H9 (cell line): Measurements from ENCODE around the gene MCRIP2. TPM values are rescaled to one million over a fixed set of nuclear protein-coding genes. Genes with fewer than 3 reads are reported as not detected.

ENCODE experiments used
- DNase-seq: peaks from one replicate; pipeline ENCODE4 v3.0.0-alpha.2; 2017
- H2AFZ ChIP-seq: one replicate; pipeline ENCODE4 v1.6.1; 2013; ENCODE audit warnings: mild to moderate bottlenecking, low read length, control low read depth, moderate library complexity
- H2AK5ac ChIP-seq: 2 replicates; pipeline ENCODE4 v1.6.1; 2013; ENCODE audit warnings: low read length, control low read depth, mixed read lengths; ENCODE audit not compliant: insufficient read length
- H2BK120ac ChIP-seq: one replicate; pipeline ENCODE4 v1.6.1; 2013; ENCODE audit warnings: low read depth, mild to moderate bottlenecking, low read length, control low read depth, inconsistent platforms; ENCODE audit not compliant: poor library complexity, severe bottlenecking
- H2BK12ac ChIP-seq: 2 replicates; pipeline ENCODE4 v1.6.1; 2013; ENCODE audit warnings: low read length, control low read depth, mixed read lengths, low read depth; ENCODE audit not compliant: insufficient read length
- H2BK15ac ChIP-seq: 2 replicates; pipeline ENCODE4 v1.6.1; 2013; ENCODE audit warnings: low read depth, low read length, control low read depth
- H2BK20ac ChIP-seq: one replicate; pipeline ENCODE4 v1.6.1; 2013; ENCODE audit warnings: low read depth, mild to moderate bottlenecking, low read length, control low read depth, inconsistent platforms; ENCODE audit not compliant: poor library complexity, severe bottlenecking
- H2BK5ac ChIP-seq: 2 replicates; pipeline ENCODE4 v1.6.1; 2013; ENCODE audit warnings: low read length, control low read depth, mixed read lengths; ENCODE audit not compliant: insufficient read length
- H3K14ac ChIP-seq: 2 replicates; pipeline ENCODE4 v1.6.1; 2013; ENCODE audit warnings: low read length, control low read depth; ENCODE audit not compliant: insufficient read depth
- H3K18ac ChIP-seq: 2 replicates; pipeline ENCODE4 v1.6.1; 2013; ENCODE audit warnings: low read depth, mild to moderate bottlenecking, mixed read lengths, low read length, control low read depth; ENCODE audit not compliant: insufficient read length
- H3K23ac ChIP-seq: 2 replicates; pipeline ENCODE4 v1.6.1; 2013; ENCODE audit warnings: low read length, control low read depth, mixed read lengths, low read depth; ENCODE audit not compliant: insufficient read length
- H3K23me2 ChIP-seq: 2 replicates; pipeline ENCODE4 v1.6.1; 2013; ENCODE audit warnings: low read depth, mild to moderate bottlenecking, mixed read lengths, low read length, control low read depth; ENCODE audit not compliant: insufficient read length, poor library complexity, severe bottlenecking
- H3K27ac ChIP-seq: 2 replicates; pipeline ENCODE4 v1.5.1; 2013; ENCODE audit warnings: low read length, control low read depth, mixed read lengths, low read depth; ENCODE audit not compliant: insufficient read length
- H3K27me3 ChIP-seq: 2 replicates; pipeline ENCODE4 v1.6.1; 2013; ENCODE audit warnings: low read length, control low read depth, inconsistent platforms; ENCODE audit not compliant: insufficient read depth
- H3K4ac ChIP-seq: 2 replicates; pipeline ENCODE4 v1.6.1; 2013; ENCODE audit warnings: low read depth, mild to moderate bottlenecking, control low read depth, inconsistent platforms, low read length, moderate library complexity
- H3K4me1 ChIP-seq: 2 replicates; pipeline ENCODE4 v1.6.1; 2013; ENCODE audit warnings: low read length, control low read depth, inconsistent platforms; ENCODE audit not compliant: insufficient read depth
- H3K4me2 ChIP-seq: 2 replicates; pipeline ENCODE4 v1.6.1; 2013; ENCODE audit warnings: low read length, control low read depth, mixed read lengths; ENCODE audit not compliant: insufficient read length, insufficient read depth
- H3K56ac ChIP-seq: 2 replicates; pipeline ENCODE4 v1.6.1; 2013; ENCODE audit warnings: low read depth, mild to moderate bottlenecking, mixed read lengths, low read length, control low read depth; ENCODE audit not compliant: insufficient read length
- H3K79me1 ChIP-seq: 2 replicates; pipeline ENCODE4 v1.6.1; 2013; ENCODE audit warnings: low read depth, mild to moderate bottlenecking, moderate library complexity, low read length, control low read depth, inconsistent platforms; ENCODE audit not compliant: insufficient read depth, poor library complexity, severe bottlenecking
- H3K79me2 ChIP-seq: 2 replicates; pipeline ENCODE4 v1.6.1; 2013; ENCODE audit warnings: low read length, control low read depth, inconsistent platforms; ENCODE audit not compliant: insufficient read depth
- H3K9ac ChIP-seq: 2 replicates; pipeline ENCODE4 v1.6.1; 2013; ENCODE audit warnings: low read length, control low read depth, mixed read lengths; ENCODE audit not compliant: insufficient read length; ENCODE audit errors: extremely low read depth
- H3K9me3 ChIP-seq: one replicate; pipeline ENCODE4 v1.6.1; 2013; ENCODE audit warnings: low read depth, low read length, inconsistent platforms; ENCODE audit not compliant: control insufficient read depth
- H3T11ph ChIP-seq: one replicate; pipeline ENCODE4 v1.6.1; 2013; ENCODE audit warnings: mild to moderate bottlenecking, low read length, control low read depth, inconsistent platforms
- H4K20me1 ChIP-seq: one replicate; pipeline ENCODE4 v1.6.1; 2013; ENCODE audit not compliant: control insufficient read depth, insufficient read length, insufficient read depth
- H4K5ac ChIP-seq: 2 replicates; pipeline ENCODE4 v1.6.1; 2013; ENCODE audit warnings: low read depth, mild to moderate bottlenecking, mixed read lengths, low read length, control low read depth; ENCODE audit not compliant: insufficient read length
- H4K8ac ChIP-seq: replicated peaks from 2 replicates; pipeline ENCODE4 v1.6.1; 2013; ENCODE audit warnings: low read length, control low read depth, mixed read lengths, low read depth; ENCODE audit not compliant: insufficient read length
- H4K91ac ChIP-seq: 2 replicates; pipeline ENCODE4 v1.6.1; 2013; ENCODE audit warnings: low read depth, mild to moderate bottlenecking, moderate library complexity, mixed read lengths, low read length, control low read depth; ENCODE audit not compliant: insufficient read length
- H3K27ac Mint-ChIP-seq, 3 experiments: 2 replicates in 2 of 3; 3 replicates in 1 of 3; pipeline ENCODE4 v1.8.0; 2020 to 2021; ENCODE audit warnings: mixed read lengths in 3 of 3, mild to moderate bottlenecking in 1 of 3, moderate library complexity in 1 of 3
- H3K27me3 Mint-ChIP-seq: 2 replicates; pipeline ENCODE4 v1.8.0; 2021; ENCODE audit warnings: low read depth, mild to moderate bottlenecking, moderate library complexity, mixed read lengths
- H3K36me3 Mint-ChIP-seq, 3 experiments: 2 replicates in 2 of 3; 3 replicates in 1 of 3; pipeline ENCODE4 v1.8.0; 2020 to 2021; ENCODE audit warnings: low read depth in 3 of 3, mixed read lengths in 3 of 3; ENCODE audit not compliant: insufficient read depth in 1 of 3
- H3K4me1 Mint-ChIP-seq, 2 experiments: 2 replicates each; pipeline ENCODE4 v1.8.0; 2020; ENCODE audit warnings: mixed read lengths in 2 of 2
- H3K4me3 Mint-ChIP-seq, 2 experiments: 2 replicates in 1 of 2; 3 replicates in 1 of 2; pipeline ENCODE4 v1.8.0; 2020 to 2021; ENCODE audit warnings: mild to moderate bottlenecking in 2 of 2, mixed read lengths in 2 of 2, moderate library complexity in 1 of 2
- H3K9me3 Mint-ChIP-seq, 2 experiments: 2 replicates in 1 of 2; 3 replicates in 1 of 2; pipeline ENCODE4 v1.8.0; 2020; ENCODE audit warnings: mild to moderate bottlenecking in 2 of 2, mixed read lengths in 2 of 2, moderate library complexity in 1 of 2
- WGBS: extraction: QIAGEN DNeasy Blood & Tissue Kit; methylation state at CpG from one replicate; pipeline ENCODE4 v1.1.7; 2013; ENCODE audit warnings: missing lambda C conversion rate, low lambda C conversion rate, mixed read lengths; ENCODE audit not compliant: insufficient read length; ENCODE audit errors: extremely low coverage; 5-methylcytosine and 5-hydroxymethylcytosine counted together
- total RNA-seq: library from RNA; stranded (reverse); gene quantifications from 2 replicates; pipeline ENCODE4 v1.2.1, GENCODE V29; 2021
- TF ChIP-seq, protein P1 (sequence below): fragments of 200-600 bp; sonication (generic); conservative IDR thresholded peaks from 3 replicates; pipeline ENCODE4 v1.8.0; 2021; ENCODE audit warnings: antibody characterized with exemption, mild to moderate bottlenecking

Gene MCRIP2
- total RNA-seq, 1 experiment from 2014 or later, result 52.5 TPM

DNA sequence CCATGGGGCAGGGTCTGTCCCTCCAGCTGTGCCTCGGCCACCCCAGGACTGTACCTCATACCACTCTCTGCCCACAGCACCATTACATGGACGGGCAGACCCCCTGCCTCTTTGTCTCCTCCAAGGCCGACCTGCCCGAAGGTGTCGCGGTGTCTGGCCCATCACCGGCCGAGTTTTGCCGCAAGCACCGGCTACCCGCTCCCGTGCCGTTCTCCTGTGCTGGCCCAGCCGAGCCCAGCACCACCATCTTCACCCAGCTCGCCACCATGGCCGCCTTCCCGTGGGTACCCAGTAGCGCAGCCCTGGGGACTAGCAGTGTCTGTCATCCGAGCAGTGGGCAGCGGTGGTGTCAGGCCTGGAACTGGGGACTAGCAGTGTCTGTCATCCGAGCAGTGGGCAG is 31.2 kb downstream of the MCRIP2 start:
- H3K79me2 ChIP-seq, result no peaks in the 10 kb centered on the region; the same call in 1 of the 2 replicates
- H3K9me3 ChIP-seq, result no peaks in the 10 kb centered on the region
- H3K14ac ChIP-seq, result no peak overlapping the region
- WGBS, result no CpG with 5 or more reads among the region's 21 CpGs
- H2BK20ac ChIP-seq, result no peak overlapping the region
- H2BK120ac ChIP-seq, result no peak overlapping the region
- H4K20me1 ChIP-seq, result no peaks in the 10 kb centered on the region
- no peak overlapping the region for H4K91ac ChIP-seq
- H3K4me2 ChIP-seq, result no peak overlapping the region
- H3K18ac ChIP-seq, result no peak overlapping the region
- H3T11ph ChIP-seq, result no peak overlapping the region
- Mint-ChIP-seq H3K4me1 (peaks cover 11 to 15% of the 10 kb centered on the region in 2 experiments), H3K27ac (0 out of 7 replicates have a peak overlapping the region, but pooled peaks of 1 of the 3 experiments have one; percentile 61), H3K36me3 (peaks cover 11 to 27% (median 27%) of the 10 kb centered on the region in 3 experiments; a peak in 6 of 7 replicates), H3K4me3 (peak overlapping the region in 1 of 2 experiments; percentile 40; a peak in 1 of 5 replicates), H3K27me3 (peaks cover 3% of the 10 kb centered on the region; the same call in 1 of the 2 replicates), H3K9me3 (no peaks in the 10 kb centered on the region)
- H3K56ac ChIP-seq, result no peak overlapping the region
- no peak overlapping the region for H4K8ac ChIP-seq
- no peak overlapping the region for H3K9ac ChIP-seq
- no peak overlapping the region for H2AK5ac ChIP-seq
- no peak overlapping the region for H3K27ac ChIP-seq
- H2BK15ac ChIP-seq, result no peak overlapping the region
- DNase-seq, result no peak
- no peak overlapping the region for H2BK12ac ChIP-seq
- H3K23ac ChIP-seq, result no peak overlapping the region
- no peaks in the 10 kb centered on the region for H3K27me3 ChIP-seq
- H2AFZ ChIP-seq, result no peak overlapping the region
- H3K79me1 ChIP-seq, result no peaks in the 10 kb centered on the region
- no peak overlapping the region for H3K4ac ChIP-seq
- H3K4me1 ChIP-seq, result no peaks in the 10 kb centered on the region
- peaks cover 6% of the 10 kb centered on the region for H3K23me2 ChIP-seq
- no peak overlapping the region for H2BK5ac ChIP-seq
- no peak overlapping the region for H4K5ac ChIP-seq
- TF ChIP-seq, protein P1, sequence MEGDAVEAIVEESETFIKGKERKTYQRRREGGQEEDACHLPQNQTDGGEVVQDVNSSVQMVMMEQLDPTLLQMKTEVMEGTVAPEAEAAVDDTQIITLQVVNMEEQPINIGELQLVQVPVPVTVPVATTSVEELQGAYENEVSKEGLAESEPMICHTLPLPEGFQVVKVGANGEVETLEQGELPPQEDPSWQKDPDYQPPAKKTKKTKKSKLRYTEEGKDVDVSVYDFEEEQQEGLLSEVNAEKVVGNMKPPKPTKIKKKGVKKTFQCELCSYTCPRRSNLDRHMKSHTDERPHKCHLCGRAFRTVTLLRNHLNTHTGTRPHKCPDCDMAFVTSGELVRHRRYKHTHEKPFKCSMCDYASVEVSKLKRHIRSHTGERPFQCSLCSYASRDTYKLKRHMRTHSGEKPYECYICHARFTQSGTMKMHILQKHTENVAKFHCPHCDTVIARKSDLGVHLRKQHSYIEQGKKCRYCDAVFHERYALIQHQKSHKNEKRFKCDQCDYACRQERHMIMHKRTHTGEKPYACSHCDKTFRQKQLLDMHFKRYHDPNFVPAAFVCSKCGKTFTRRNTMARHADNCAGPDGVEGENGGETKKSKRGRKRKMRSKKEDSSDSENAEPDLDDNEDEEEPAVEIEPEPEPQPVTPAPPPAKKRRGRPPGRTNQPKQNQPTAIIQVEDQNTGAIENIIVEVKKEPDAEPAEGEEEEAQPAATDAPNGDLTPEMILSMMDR, result no peak
